ENCODE measurements around the gene PRR11.

- TF ChIP-seq, protein P1, sequence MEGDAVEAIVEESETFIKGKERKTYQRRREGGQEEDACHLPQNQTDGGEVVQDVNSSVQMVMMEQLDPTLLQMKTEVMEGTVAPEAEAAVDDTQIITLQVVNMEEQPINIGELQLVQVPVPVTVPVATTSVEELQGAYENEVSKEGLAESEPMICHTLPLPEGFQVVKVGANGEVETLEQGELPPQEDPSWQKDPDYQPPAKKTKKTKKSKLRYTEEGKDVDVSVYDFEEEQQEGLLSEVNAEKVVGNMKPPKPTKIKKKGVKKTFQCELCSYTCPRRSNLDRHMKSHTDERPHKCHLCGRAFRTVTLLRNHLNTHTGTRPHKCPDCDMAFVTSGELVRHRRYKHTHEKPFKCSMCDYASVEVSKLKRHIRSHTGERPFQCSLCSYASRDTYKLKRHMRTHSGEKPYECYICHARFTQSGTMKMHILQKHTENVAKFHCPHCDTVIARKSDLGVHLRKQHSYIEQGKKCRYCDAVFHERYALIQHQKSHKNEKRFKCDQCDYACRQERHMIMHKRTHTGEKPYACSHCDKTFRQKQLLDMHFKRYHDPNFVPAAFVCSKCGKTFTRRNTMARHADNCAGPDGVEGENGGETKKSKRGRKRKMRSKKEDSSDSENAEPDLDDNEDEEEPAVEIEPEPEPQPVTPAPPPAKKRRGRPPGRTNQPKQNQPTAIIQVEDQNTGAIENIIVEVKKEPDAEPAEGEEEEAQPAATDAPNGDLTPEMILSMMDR (IDR thresholded peaks at IDR 0.05; ENCODE audit: low read length), result no peak
- no peak for TF ChIP-seq EZH2 (optimal IDR thresholded peaks at IDR 0.05; ENCODE audit: low read depth, low read length)
Observed at GRCh38 chr17:59139939-59140338, 15.6 kb upstream of the PRR11 start.
